Measurements from ENCODE around the gene NRXN2.

NRXN2 gene

DNA sequence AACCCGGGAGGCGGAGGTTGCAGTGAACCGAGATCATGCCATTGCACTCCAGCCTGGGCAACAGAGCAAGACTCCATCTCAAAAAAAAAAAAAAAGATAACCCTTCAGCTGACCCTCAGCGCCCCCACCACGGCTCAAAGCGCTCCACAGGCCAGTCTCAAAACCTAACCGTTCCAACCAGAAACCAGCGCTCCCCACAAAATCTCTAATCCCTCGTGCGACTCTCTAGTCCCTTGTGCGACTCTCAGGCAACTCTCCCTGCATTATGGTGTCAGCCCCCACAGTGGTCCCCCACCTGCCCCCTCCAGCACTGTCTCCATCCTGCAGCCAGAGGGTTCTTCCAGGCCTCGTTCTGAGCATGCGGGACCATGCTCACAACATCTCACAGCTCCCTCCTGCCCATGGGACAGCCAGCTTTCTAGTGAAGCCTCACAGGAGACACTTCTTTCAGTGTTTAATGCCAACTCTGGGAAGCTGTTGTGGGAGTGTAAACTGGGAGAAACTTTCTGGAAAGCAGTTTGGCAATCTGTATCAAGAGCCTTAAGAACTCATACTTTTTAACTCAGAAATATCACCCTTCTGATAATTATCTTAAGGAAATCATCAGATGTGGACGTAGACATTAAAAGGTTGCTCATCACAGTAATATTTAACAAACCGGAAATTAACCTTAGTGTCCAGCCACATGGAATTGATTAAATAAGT lies 25.1 kb upstream of the NRXN2 start:
- peak; percentile 31 to 41 for DNase-seq (ENCODE audit: low read depth in 2 of 2)
- TF ChIP-seq CTCF (IDR thresholded peaks at IDR 0.05; ENCODE audit: low read depth, low read length), result no peak
- no peak overlapping the region for H3K4me3 ChIP-seq (replicated peaks in 1 of 2; ENCODE audit: low read depth in 2 of 2, low read length in 2 of 2)

GRCh38 chr11:64746486-64746885 lies 23.5 kb upstream of the NRXN2 start:
- no peak for TF ChIP-seq CTCF (IDR thresholded peaks at IDR 0.05; ENCODE audit: low read depth, low read length)
- H3K4me3 ChIP-seq (replicated peaks in 1 of 2; ENCODE audit: low read depth in 2 of 2, low read length in 2 of 2), result no peak overlapping the region
- DNase-seq (ENCODE audit: low read depth in 2 of 2), result no peak

DNA sequence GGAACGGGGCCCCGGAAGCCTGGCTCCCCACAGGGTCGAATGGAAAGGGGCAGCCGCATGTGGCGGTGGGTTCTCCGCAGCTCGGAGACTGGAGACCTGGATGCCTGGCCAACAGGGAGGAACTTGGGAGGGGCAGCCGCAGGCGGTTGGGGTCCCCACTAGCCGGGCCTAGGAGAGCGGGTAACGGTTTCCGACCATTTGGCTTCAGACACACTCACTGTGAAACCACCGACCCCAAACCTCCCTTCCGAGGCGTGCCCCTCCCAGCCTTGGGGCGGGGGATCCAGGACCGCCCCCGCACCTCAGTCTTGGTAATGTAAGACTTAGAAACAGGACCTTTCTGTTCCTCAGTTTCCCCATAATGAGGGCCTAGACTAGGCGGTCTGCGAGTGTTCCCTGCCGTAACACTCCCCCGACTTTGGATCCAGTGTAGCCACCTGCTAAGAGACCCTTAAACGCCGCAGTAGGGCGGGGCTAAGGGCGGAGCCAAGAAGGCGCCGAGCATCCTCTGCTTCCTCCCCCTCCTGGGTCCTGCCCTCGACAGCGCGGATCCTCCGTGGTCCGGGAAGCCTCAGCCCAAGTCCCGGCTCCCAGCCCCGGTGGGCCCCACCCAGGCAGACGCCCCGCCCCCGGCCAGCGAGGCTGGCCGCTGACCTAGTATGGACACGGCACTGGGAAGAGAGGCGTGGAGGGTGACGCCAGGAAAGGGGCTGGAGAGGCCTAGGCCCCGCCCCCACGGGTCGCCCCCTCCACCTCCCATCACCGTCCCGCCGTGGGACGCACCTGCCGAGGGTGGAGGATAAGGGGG lies 22.7 kb upstream of the NRXN2 start:
- peak; percentile 40 to 53 for DNase-seq (ENCODE audit: low read depth in 2 of 2)
- peak overlapping the region in 1 of 2 donors; percentile 35 for H3K4me3 ChIP-seq (replicated peaks in 1 of 2; ENCODE audit: low read depth in 2 of 2, low read length in 2 of 2)
- no peak for TF ChIP-seq CTCF (IDR thresholded peaks at IDR 0.05; ENCODE audit: low read depth, low read length)

- no peak for DNase-seq (ENCODE audit: low read depth in 2 of 2)
- TF ChIP-seq CTCF (IDR thresholded peaks at IDR 0.05; ENCODE audit: low read depth, low read length), result no peak
- peak overlapping the region; percentile 14 to 35 for H3K4me3 ChIP-seq (replicated peaks in 1 of 2; ENCODE audit: low read depth in 2 of 2, low read length in 2 of 2)
These were observed 22.2 kb upstream of the NRXN2 start for GRCh38 chr11:64745189-64745520.

GRCh38 chr11:64744544-64745188 lies 21.7 kb upstream of the NRXN2 start:
- H3K4me3 ChIP-seq (replicated peaks in 1 of 2; ENCODE audit: low read depth in 2 of 2, low read length in 2 of 2), result peak overlapping the region; percentile 14 to 35
- DNase-seq (ENCODE audit: low read depth in 2 of 2), result no peak
- no peak for TF ChIP-seq CTCF (IDR thresholded peaks at IDR 0.05; ENCODE audit: low read depth, low read length)

GRCh38 chr11:64743591-64744543 lies 20.9 kb upstream of the NRXN2 start, which contains the start of gene RASGRP2:
Gene RASGRP2, minus strand, starts transcription at chr11:64744142. Its CDS starts 1,276 bp downstream, at chr11:64742866.
- DNase-seq (ENCODE audit: low read depth in 2 of 2), result peak; percentile 24 to 28
- peak within 1 kb of the TSS; percentile 8 to 46 for H3K4me3 ChIP-seq (replicated peaks in 1 of 2; ENCODE audit: low read depth in 2 of 2, low read length in 2 of 2)
- TF ChIP-seq CTCF (IDR thresholded peaks at IDR 0.05; ENCODE audit: low read depth, low read length), result peak; percentile 68

All from cardiac fibroblast (primary cell).